Fibroblast of lung (primary cell): ENCODE data around the gene SLC16A9. TPM values are rescaled to one million over a fixed set of nuclear protein-coding genes. Genes with fewer than 3 reads are reported as not detected.

Source experiments
- DNase-seq, 2 donors: peaks; one replicate each; pipeline versions ENCODE4 v3.0.0 to v3.0.0-alpha.2; 2010; ENCODE audit warnings: low read depth in 2 of 2
- H2AFZ ChIP-seq: 2 replicates; pipeline ENCODE4 v1.5.1; 2012; ENCODE audit warnings: low read length, control low read depth, inconsistent platforms
- H3K27ac ChIP-seq: 2 replicates; pipeline ENCODE4 v1.5.1; 2011; ENCODE audit warnings: low read length, control low read depth; ENCODE audit not compliant: insufficient read depth
- H3K27me3 ChIP-seq: 2 replicates; pipeline ENCODE4 v1.5.1; 2011; ENCODE audit warnings: mild to moderate bottlenecking, low read length; ENCODE audit not compliant: control insufficient read depth, insufficient read depth
- H3K36me3 ChIP-seq: 2 replicates; pipeline ENCODE4 v1.5.1; 2011; ENCODE audit warnings: low read length; ENCODE audit not compliant: control insufficient read depth, insufficient read depth
- H3K4me1 ChIP-seq: 2 replicates; pipeline ENCODE4 v1.5.1; 2011; ENCODE audit warnings: low read length; ENCODE audit not compliant: control insufficient read depth, insufficient read depth; ENCODE audit errors: extremely low read depth
- H3K4me2 ChIP-seq: 2 replicates; pipeline ENCODE4 v1.5.1; 2011; ENCODE audit warnings: low read length, control low read depth; ENCODE audit not compliant: insufficient read depth; ENCODE audit errors: extremely low read depth
- H3K4me3 ChIP-seq, 4 experiments: fragments of 200-600 bp in 1 of 4; sonication (generic) in 1 of 4; replicated peaks in 1 of 4; 2 replicates each; pipeline ENCODE4 v1.5.1; 2011 to 2016; ENCODE audit warnings: low read length in 4 of 4, low read depth in 3 of 4, mild to moderate bottlenecking in 3 of 4, control low read depth in 2 of 4, inconsistent platforms in 1 of 4, mixed read lengths in 1 of 4; ENCODE audit not compliant: insufficient read depth in 1 of 4; ENCODE audit errors: control extremely low read depth in 1 of 4
- H3K79me2 ChIP-seq: 2 replicates; pipeline ENCODE4 v1.5.1; 2012; ENCODE audit warnings: mild to moderate bottlenecking, low read length, inconsistent platforms; ENCODE audit not compliant: control insufficient read depth, insufficient read depth
- H3K9ac ChIP-seq: 2 replicates; pipeline ENCODE4 v1.5.1; 2011; ENCODE audit warnings: mild to moderate bottlenecking, low read length, control low read depth; ENCODE audit not compliant: insufficient read depth
- H3K9me3 ChIP-seq: 2 replicates; pipeline ENCODE4 v1.5.1; 2012; ENCODE audit warnings: low read depth, low read length; ENCODE audit not compliant: control insufficient read depth, insufficient read depth
- H4K20me1 ChIP-seq: 2 replicates; pipeline ENCODE4 v1.5.1; 2011; ENCODE audit warnings: low read length; ENCODE audit not compliant: control insufficient read depth, insufficient read depth; ENCODE audit errors: extremely low read depth
- CTCF ChIP-seq, 2 donors: IDR thresholded peaks in 1 of 2; conservative IDR thresholded peaks in 1 of 2; 1 replicate in 1 of 2; 2 replicates in 1 of 2; pipeline ENCODE4 v1.5.1; 2011 to 2012; ENCODE audit warnings: low read length in 2 of 2, control low read depth in 1 of 2, inconsistent platforms in 1 of 2, low read depth in 1 of 2, mild to moderate bottlenecking in 1 of 2
- EZH2 ChIP-seq: IDR thresholded peaks from 2 replicates; pipeline ENCODE4 v1.5.1; 2012; ENCODE audit warnings: low read length, control low read depth, mild to moderate bottlenecking; ENCODE audit errors: missing control alignments
- polyA plus RNA-seq, 2 donors: library from polyadenylated mRNA; depleted of rRNA in 1 of 2; stranded (reverse) in 1 of 2; unstranded in 1 of 2; fragments of >200 nt; gene quantifications; 2 replicates each; pipeline ENCODE4 v1.2.1, GENCODE V29; 2011 to 2012; ENCODE audit warnings: missing spikeins in 1 of 2
- total RNA-seq: library from RNA; depleted of rRNA; stranded (reverse); fragments of >200 nt; gene quantifications from 2 replicates; pipeline ENCODE4 v1.2.1, GENCODE V29; 2014

SLC16A9 gene
- total and polyA plus RNA-seq, 2 donors (not counting 1 experiment from before 2014, with no cell fraction given), result 0.08 to 0.66 TPM

GRCh38 chr10:59684006-59684405 is 25.6 kb downstream of the SLC16A9 start:
- H4K20me1 ChIP-seq, result no peaks in the 10 kb centered on the region
- H3K4me3 ChIP-seq, result no peak overlapping the region
- H3K36me3 ChIP-seq, result no peaks in the 10 kb centered on the region
- H3K9ac ChIP-seq, result no peak overlapping the region
- no peaks in the 10 kb centered on the region for H3K27me3 ChIP-seq
- H3K27ac ChIP-seq, result no peak overlapping the region
- no peak overlapping the region for H3K4me2 ChIP-seq
- no peaks in the 10 kb centered on the region for H3K9me3 ChIP-seq
- no peak for TF ChIP-seq EZH2
- no peak for TF ChIP-seq CTCF (conservative IDR thresholded peaks at IDR 0.05 in 1 of 2, IDR thresholded peaks at IDR 0.05 in 1 of 2; ENCODE audit: low read depth in 1 of 2, low read length in 2 of 2)
- no peak for DNase-seq
- no peaks in the 10 kb centered on the region for H3K79me2 ChIP-seq
- H3K4me1 ChIP-seq, result no peaks in the 10 kb centered on the region
- H2AFZ ChIP-seq, result no peak overlapping the region

- Histone ChIP-seq H3K27ac (no peak overlapping the region), H3K9me3 (no peaks in the 10 kb centered on the region), H3K27me3 (no peaks in the 10 kb centered on the region), H4K20me1 (no peaks in the 10 kb centered on the region), H3K4me2 (no peak overlapping the region), H2AFZ (no peak overlapping the region), H3K79me2 (no peaks in the 10 kb centered on the region), H3K4me1 (no peaks in the 10 kb centered on the region), H3K9ac (no peak overlapping the region), H3K4me3 (no peak overlapping the region), H3K36me3 (no peaks in the 10 kb centered on the region)
- TF ChIP-seq EZH2 (no peak), CTCF (conservative IDR thresholded peaks at IDR 0.05 in 1 of 2, IDR thresholded peaks at IDR 0.05 in 1 of 2; ENCODE audit: low read depth in 1 of 2, low read length in 2 of 2) (no peak)
- peak in 1 of 2 donors; percentile 15 for DNase-seq
These were observed 26.4 kb downstream of the SLC16A9 start for GRCh38 chr10:59682986-59683937.

GRCh38 chr10:59680199-59680598 is 29.5 kb downstream of the SLC16A9 start:
- Histone ChIP-seq H3K79me2 (no peaks in the 10 kb centered on the region), H3K4me2 (no peak overlapping the region), H3K9me3 (no peaks in the 10 kb centered on the region), H3K27ac (no peak overlapping the region), H3K27me3 (no peaks in the 10 kb centered on the region), H3K4me3 (no peak overlapping the region), H3K9ac (no peak overlapping the region), H2AFZ (no peak overlapping the region), H3K36me3 (no peaks in the 10 kb centered on the region), H3K4me1 (no peaks in the 10 kb centered on the region), H4K20me1 (no peaks in the 10 kb centered on the region)
- DNase-seq, result no peak
- TF ChIP-seq EZH2 (no peak), CTCF (conservative IDR thresholded peaks at IDR 0.05 in 1 of 2, IDR thresholded peaks at IDR 0.05 in 1 of 2; ENCODE audit: low read depth in 1 of 2, low read length in 2 of 2) (no peak)
